MM.1S (cell line): ENCODE data around the gene IL15RA.

Experiments used
- DNase-seq: peaks from one replicate; pipeline ENCODE4 v3.0.0-alpha.2; 2015
- H2AFZ ChIP-seq: fragments of 300-600 bp; sonication (generic); 2 replicates; pipeline ENCODE4 v1.6.0; 2016; ENCODE audit warnings: antibody characterized with exemption, low read length
- H3F3A ChIP-seq: fragments of 300-600 bp; sonication (generic); 2 replicates; pipeline ENCODE4 v1.6.1; 2016; ENCODE audit warnings: mild to moderate bottlenecking, antibody characterized with exemption, low read length, moderate library complexity, mixed read lengths; ENCODE audit not compliant: insufficient read depth
- H3K27ac ChIP-seq: fragments of 300-600 bp; sonication (generic); 2 replicates; pipeline ENCODE4 v1.5.1; 2016; ENCODE audit warnings: mild to moderate bottlenecking, low read length
- H3K27me3 ChIP-seq: fragments of 300-600 bp; sonication (generic); replicated peaks from 2 replicates; pipeline ENCODE4 v1.6.0; 2016; ENCODE audit warnings: low read length; ENCODE audit not compliant: insufficient read depth
- H3K36me3 ChIP-seq: fragments of 300-600 bp; sonication (generic); replicated peaks from 2 replicates; pipeline ENCODE4 v1.6.1; 2016; ENCODE audit warnings: mild to moderate bottlenecking, low read length, mixed read lengths; ENCODE audit not compliant: insufficient read depth
- H3K4me1 ChIP-seq: fragments of 300-600 bp; sonication (generic); 2 replicates; pipeline ENCODE4 v1.6.1; 2016; ENCODE audit warnings: low read length, mixed read lengths
- H3K4me2 ChIP-seq: fragments of 300-600 bp; sonication (generic); 2 replicates; pipeline ENCODE4 v1.6.0; 2016; ENCODE audit warnings: low read depth, low read length
- H3K4me3 ChIP-seq: fragments of 300-600 bp; sonication (generic); 2 replicates; pipeline ENCODE4 v1.5.1; 2016; ENCODE audit warnings: low read length, mixed read lengths
- H3K79me2 ChIP-seq: fragments of 300-600 bp; sonication (generic); 2 replicates; pipeline ENCODE4 v1.6.1; 2016; ENCODE audit warnings: mixed run types, low read length, mixed read lengths
- H3K9ac ChIP-seq: fragments of 300-600 bp; sonication (generic); 2 replicates; pipeline ENCODE4 v1.6.1; 2016; ENCODE audit warnings: low read length, mixed read lengths
- H3K9me2 ChIP-seq: fragments of 300-600 bp; sonication (generic); replicated peaks from 2 replicates; pipeline ENCODE4 v1.6.1; 2016; ENCODE audit warnings: mild to moderate bottlenecking, low read length, mixed read lengths; ENCODE audit not compliant: insufficient read depth
- H3K9me3 ChIP-seq: fragments of 300-600 bp; sonication (generic); replicated peaks from 2 replicates; pipeline ENCODE4 v1.6.1; 2016; ENCODE audit warnings: mild to moderate bottlenecking, low read length, mixed read lengths; ENCODE audit not compliant: insufficient read depth
- H4K20me1 ChIP-seq: fragments of 300-600 bp; sonication (generic); 2 replicates; pipeline ENCODE4 v1.6.1; 2016; ENCODE audit warnings: mild to moderate bottlenecking, low read length, moderate library complexity, mixed read lengths; ENCODE audit not compliant: insufficient read depth
- EZH2 ChIP-seq: fragments of 300-600 bp; sonication (generic); optimal IDR thresholded peaks from 2 replicates; pipeline ENCODE3; 2017; ENCODE audit warnings: low read depth, mild to moderate bottlenecking, antibody characterized with exemption, low read length, mixed read lengths
- EZH2phosphoT487 ChIP-seq: fragments of 300-600 bp; sonication (generic); IDR thresholded peaks from 2 replicates; pipeline ENCODE4 v1.6.1; 2018; ENCODE audit warnings: antibody characterized with exemption, low read length
- TF ChIP-seq, protein P1 (sequence below): fragments of 300-600 bp; sonication (generic); IDR thresholded peaks from 2 replicates; pipeline ENCODE4 v1.5.1; 2016; ENCODE audit warnings: antibody characterized with exemption, low read length, mixed read lengths

The IL15RA gene

DNA sequence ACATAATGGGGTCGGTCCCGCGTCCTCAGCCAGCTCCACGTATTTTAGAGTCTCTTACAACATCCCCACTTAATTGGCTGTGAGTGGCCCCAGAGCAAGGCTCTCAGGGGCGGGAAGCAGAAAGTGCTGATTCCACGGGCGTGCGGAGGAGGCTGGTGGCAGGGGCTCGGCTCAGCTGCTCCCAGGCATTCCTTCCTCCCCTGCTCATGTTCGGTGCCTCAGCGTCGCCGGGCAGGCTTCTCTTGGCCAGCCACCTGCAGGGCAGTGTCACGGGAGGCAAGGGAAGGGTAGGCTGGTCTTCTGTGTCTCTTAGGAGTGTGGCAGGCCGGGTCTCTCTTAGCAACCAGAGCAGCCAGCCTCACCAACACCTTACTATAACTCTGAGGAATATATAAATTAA lies 33.8 kb downstream of the IL15RA start:
- Histone ChIP-seq H3K79me2 (no peaks in the 10 kb centered on the region), H3K4me1 (no peaks in the 10 kb centered on the region), H2AFZ (no peak overlapping the region), H4K20me1 (no peaks in the 10 kb centered on the region), H3K4me2 (no peak overlapping the region), H3K9me3 (no peaks in the 10 kb centered on the region), H3K27ac (no peak overlapping the region), H3K9me2 (no peaks in the 10 kb centered on the region), H3K9ac (no peak overlapping the region), H3F3A (0 out of 2 replicates have a peak, but pooled peaks cover 11% of the 10 kb centered on the region), H3K4me3 (no peak overlapping the region), H3K36me3 (no peaks in the 10 kb centered on the region), H3K27me3 (no peaks in the 10 kb centered on the region)
- no peak for DNase-seq
- TF ChIP-seq EZH2phosphoT487: no peak
- TF ChIP-seq, protein P1, sequence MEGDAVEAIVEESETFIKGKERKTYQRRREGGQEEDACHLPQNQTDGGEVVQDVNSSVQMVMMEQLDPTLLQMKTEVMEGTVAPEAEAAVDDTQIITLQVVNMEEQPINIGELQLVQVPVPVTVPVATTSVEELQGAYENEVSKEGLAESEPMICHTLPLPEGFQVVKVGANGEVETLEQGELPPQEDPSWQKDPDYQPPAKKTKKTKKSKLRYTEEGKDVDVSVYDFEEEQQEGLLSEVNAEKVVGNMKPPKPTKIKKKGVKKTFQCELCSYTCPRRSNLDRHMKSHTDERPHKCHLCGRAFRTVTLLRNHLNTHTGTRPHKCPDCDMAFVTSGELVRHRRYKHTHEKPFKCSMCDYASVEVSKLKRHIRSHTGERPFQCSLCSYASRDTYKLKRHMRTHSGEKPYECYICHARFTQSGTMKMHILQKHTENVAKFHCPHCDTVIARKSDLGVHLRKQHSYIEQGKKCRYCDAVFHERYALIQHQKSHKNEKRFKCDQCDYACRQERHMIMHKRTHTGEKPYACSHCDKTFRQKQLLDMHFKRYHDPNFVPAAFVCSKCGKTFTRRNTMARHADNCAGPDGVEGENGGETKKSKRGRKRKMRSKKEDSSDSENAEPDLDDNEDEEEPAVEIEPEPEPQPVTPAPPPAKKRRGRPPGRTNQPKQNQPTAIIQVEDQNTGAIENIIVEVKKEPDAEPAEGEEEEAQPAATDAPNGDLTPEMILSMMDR: no peak
- no peak for TF ChIP-seq EZH2

DNA sequence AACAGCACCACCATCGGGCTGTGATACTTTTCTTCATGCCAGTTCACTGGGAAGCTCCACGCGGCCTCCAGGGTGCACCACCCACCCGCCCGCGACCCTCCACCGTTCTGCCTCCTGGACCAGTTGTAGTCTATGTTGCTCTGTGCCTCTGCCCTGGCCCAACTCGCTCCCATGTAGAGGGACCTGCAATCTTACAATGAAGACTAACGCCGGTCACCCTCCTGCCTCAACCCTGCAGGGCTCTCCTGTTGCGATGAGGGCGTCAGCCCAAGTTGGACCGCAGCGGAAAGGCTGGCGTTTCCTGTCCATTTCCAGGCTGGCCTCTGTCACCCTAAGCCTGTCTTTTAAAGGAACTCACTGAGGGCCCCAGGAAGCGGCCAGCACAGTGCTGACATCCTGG lies 34.9 kb downstream of the IL15RA start:
- H3K36me3 ChIP-seq: peaks cover 3% of the 10 kb centered on the region; the same call in 1 of the 2 replicates
- H3K79me2 ChIP-seq: no peaks in the 10 kb centered on the region
- 0 out of 2 replicates have a peak, but pooled peaks cover 11% of the 10 kb centered on the region for H3F3A ChIP-seq
- no peak overlapping the region for H2AFZ ChIP-seq
- no peak overlapping the region for H3K4me2 ChIP-seq
- TF ChIP-seq EZH2 (no peak), EZH2phosphoT487 (no peak)
- TF ChIP-seq, protein P1: no peak
- H3K9ac ChIP-seq: no peak overlapping the region
- H4K20me1 ChIP-seq: no peaks in the 10 kb centered on the region
- no peaks in the 10 kb centered on the region for H3K9me2 ChIP-seq
- no peaks in the 10 kb centered on the region for H3K27me3 ChIP-seq
- no peaks in the 10 kb centered on the region for H3K9me3 ChIP-seq
- H3K4me3 ChIP-seq: no peak overlapping the region
- no peak overlapping the region for H3K27ac ChIP-seq
- no peak for DNase-seq
- H3K4me1 ChIP-seq: no peaks in the 10 kb centered on the region

DNA sequence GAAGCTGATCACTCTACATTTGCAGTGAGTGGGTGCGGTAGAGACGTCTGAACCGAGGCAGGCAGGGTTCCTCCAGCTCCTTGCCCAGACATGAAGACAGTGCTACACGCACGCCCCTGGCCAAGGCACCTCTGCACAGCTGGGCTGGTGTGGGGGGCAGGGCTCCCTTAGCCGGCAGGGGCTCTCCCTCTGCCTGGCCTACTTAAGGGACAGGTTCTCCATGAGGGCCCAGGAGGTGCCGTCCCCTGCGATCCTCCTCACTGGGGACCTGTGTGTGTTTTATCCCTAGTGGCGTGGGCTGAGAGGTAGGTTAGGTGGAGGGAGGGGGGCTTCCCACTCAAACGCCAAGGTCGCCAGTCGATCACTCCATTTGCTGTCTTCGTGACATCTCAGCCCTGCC lies 35.3 kb downstream of the IL15RA start:
- H3K9ac ChIP-seq: no peak overlapping the region

More for the DNA sequence above, 35.3 kb downstream of the IL15RA start:
- no peaks in the 10 kb centered on the region for H3K79me2 ChIP-seq
- TF ChIP-seq EZH2phosphoT487 (no peak), EZH2 (no peak)
- TF ChIP-seq, protein P1: no peak
- H3K9me3 ChIP-seq: no peaks in the 10 kb centered on the region
- no peaks in the 10 kb centered on the region for H3K9me2 ChIP-seq
- no peaks in the 10 kb centered on the region for H3K4me1 ChIP-seq
- H4K20me1 ChIP-seq: no peaks in the 10 kb centered on the region
- peaks cover 3% of the 10 kb centered on the region; the same call in 1 of the 2 replicates for H3K36me3 ChIP-seq
- no peak overlapping the region for H3K4me2 ChIP-seq
- H3F3A ChIP-seq: 0 out of 2 replicates have a peak, but pooled peaks cover 11% of the 10 kb centered on the region
- no peak overlapping the region for H3K4me3 ChIP-seq
- no peak overlapping the region for H3K27ac ChIP-seq
- no peaks in the 10 kb centered on the region for H3K27me3 ChIP-seq
- no peak for DNase-seq
- H2AFZ ChIP-seq: no peak overlapping the region
